ENCODE data around the gene PROCA1. TPM values are rescaled to one million over a fixed set of nuclear protein-coding genes. Genes with fewer than 3 reads are reported as not detected.

The PROCA1 gene
- polyA plus RNA-seq, 1 of the 3 experiments (the other 2 are of a cell fraction), result 7.1 TPM

DNA sequence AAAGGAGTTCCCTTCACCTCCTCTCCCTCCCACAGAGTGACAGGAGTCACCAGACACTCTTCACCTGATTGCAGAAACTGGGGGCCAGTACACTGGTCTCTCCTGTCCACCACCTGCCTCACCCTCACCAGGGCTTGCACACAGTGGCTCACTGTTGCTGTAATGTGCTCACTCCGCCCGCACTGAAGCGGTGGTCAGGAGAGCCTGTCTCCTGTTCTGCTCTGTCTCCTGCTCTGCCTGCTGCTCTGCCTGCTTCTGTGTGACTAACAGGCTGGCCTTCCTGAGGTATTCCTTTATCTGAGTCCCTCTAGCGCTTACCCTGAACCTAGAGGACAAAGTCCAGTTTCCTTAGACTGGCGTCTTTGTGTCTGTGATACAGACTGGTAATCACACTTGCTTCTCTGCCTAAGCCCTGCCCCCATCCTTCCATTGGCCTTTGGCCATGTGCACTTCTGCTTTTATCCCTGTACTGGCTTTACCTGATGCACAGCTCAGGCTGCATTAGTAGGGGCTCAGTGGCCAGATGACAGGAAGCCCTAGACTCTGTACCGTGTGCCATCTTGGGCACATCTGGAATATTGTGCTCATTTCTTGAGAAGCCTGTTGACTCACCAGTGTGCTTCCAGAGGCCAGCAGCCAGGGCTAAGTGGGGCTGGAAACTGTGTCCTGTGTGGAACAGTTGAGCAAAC lies 13.3 kb downstream of the PROCA1 start:
- DNase-seq, result no peak
- H2AFZ ChIP-seq (ENCODE audit: low read depth), result no peak overlapping the region
- H3K4me2 ChIP-seq, result no peak overlapping the region
- H3K4me3 ChIP-seq (ENCODE audit: low read depth in 2 of 2, low read length in 1 of 2), result no peak overlapping the region
- TF ChIP-seq FOXM1 (IDR thresholded peaks at IDR 0.05; ENCODE audit: low read depth) (no peak), CHD2 (IDR thresholded peaks at IDR 0.05; ENCODE audit: low read length, partially characterized antibody) (no peak), MEF2A (IDR thresholded peaks at IDR 0.05; ENCODE audit: borderline replicate concordance, low read depth) (no peak), RXRA (IDR thresholded peaks at IDR 0.05; ENCODE audit: borderline replicate concordance, low read depth) (no peak), JUND (IDR thresholded peaks at IDR 0.05) (no peak), FOXJ3 (CRISPR knock-in tag; IDR thresholded peaks at IDR 0.05) (no peak)
- TF ChIP-seq, protein P1, sequence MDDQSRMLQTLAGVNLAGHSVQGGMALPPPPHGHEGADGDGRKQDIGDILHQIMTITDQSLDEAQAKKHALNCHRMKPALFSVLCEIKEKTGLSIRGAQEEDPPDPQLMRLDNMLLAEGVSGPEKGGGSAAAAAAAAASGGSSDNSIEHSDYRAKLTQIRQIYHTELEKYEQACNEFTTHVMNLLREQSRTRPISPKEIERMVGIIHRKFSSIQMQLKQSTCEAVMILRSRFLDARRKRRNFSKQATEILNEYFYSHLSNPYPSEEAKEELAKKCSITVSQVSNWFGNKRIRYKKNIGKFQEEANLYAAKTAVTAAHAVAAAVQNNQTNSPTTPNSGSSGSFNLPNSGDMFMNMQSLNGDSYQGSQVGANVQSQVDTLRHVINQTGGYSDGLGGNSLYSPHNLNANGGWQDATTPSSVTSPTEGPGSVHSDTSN (IDR thresholded peaks at IDR 0.05), result no peak
- TF ChIP-seq, protein P2, sequence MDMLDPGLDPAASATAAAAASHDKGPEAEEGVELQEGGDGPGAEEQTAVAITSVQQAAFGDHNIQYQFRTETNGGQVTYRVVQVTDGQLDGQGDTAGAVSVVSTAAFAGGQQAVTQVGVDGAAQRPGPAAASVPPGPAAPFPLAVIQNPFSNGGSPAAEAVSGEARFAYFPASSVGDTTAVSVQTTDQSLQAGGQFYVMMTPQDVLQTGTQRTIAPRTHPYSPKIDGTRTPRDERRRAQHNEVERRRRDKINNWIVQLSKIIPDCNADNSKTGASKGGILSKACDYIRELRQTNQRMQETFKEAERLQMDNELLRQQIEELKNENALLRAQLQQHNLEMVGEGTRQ (IDR thresholded peaks at IDR 0.05; ENCODE audit: borderline replicate concordance, low read depth, low read length), result no peak
- POLR2A ChIA-PET, result no interaction called here
- H3F3A ChIP-seq (replicated peaks; ENCODE audit: insufficient read depth), result no peaks in the 10 kb centered on the region
- no peaks in the 10 kb centered on the region for H3K9me3 ChIP-seq
- no peaks in the 10 kb centered on the region for H4K20me1 ChIP-seq (ENCODE audit: insufficient read depth)
- no peak overlapping the region for H3K9ac ChIP-seq
- no peaks in the 10 kb centered on the region for H3K27me3 ChIP-seq (ENCODE audit: insufficient read depth)
- 80% methylated on average over 6 of the region's 6 CpGs for WGBS (ENCODE audit: low lambda C conversion rate)
- no peak overlapping the region for H3K27ac ChIP-seq (ENCODE audit: low read depth in 2 of 2, low read length in 1 of 2)
- H3K79me2 ChIP-seq (ENCODE audit: insufficient read depth), result no peaks in the 10 kb centered on the region
- H3K4me1 ChIP-seq (ENCODE audit: control insufficient read depth in 1 of 2, insufficient read depth in 2 of 2, low read depth in 1 of 2, low read length in 1 of 2), result no peaks in the 10 kb centered on the region
- no peaks in the 10 kb centered on the region for H3K9me2 ChIP-seq
- H3K36me3 ChIP-seq (replicated peaks in 1 of 2; ENCODE audit: control insufficient read depth in 1 of 2, insufficient read depth in 2 of 2, low read length in 1 of 2), result peaks cover 60 to 88% of the 10 kb centered on the region in 2 experiments
- CTCF ChIA-PET, result no interaction called here

DNA sequence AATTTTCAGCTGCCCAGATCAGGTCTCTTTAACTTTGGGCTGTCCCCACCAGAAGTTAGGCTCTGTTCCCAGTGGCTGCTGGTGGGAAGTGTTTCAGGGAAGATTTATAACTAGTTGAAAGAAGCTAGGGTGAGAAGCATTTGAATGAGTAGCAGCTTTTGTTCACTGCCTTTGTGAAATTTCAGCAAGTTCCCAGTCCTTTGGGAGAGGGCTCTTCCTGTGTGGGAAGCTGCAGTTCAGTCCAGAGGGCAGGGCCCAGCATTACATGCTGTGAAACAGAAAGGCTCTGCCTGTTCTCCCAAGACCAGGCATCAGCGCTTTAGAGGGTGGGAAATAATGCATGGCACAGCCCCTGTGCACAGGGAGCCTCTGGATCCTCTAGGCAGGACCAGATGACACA lies 17.8 kb downstream of the PROCA1 start:
- no peak overlapping the region for H3K4me2 ChIP-seq
- peaks cover 68 to 72% of the 10 kb centered on the region in 2 experiments for H3K36me3 ChIP-seq (replicated peaks in 1 of 2; ENCODE audit: control insufficient read depth in 1 of 2, insufficient read depth in 2 of 2, low read length in 1 of 2)
- no peaks in the 10 kb centered on the region for H3K9me3 ChIP-seq
- H3K27ac ChIP-seq (ENCODE audit: low read depth in 2 of 2, low read length in 1 of 2), result no peak overlapping the region
- no peaks in the 10 kb centered on the region for H3F3A ChIP-seq (replicated peaks; ENCODE audit: insufficient read depth)
- 100% methylated on average over 1 of the region's 1 CpG for WGBS (ENCODE audit: low lambda C conversion rate)
- no peak overlapping the region for H3K4me3 ChIP-seq (ENCODE audit: low read depth in 2 of 2, low read length in 1 of 2)
- H3K9ac ChIP-seq, result no peak overlapping the region
- ChIA-PET CTCF (interaction anchor here (1.8 to 1.9 kb wide), 2 partner anchors 16 to 47 kb away, joined by 4 to 6 read pairs; no protein-coding TSS in a partner anchor), POLR2A (no interaction called here)
- no peaks in the 10 kb centered on the region for H3K27me3 ChIP-seq (ENCODE audit: insufficient read depth)
- TF ChIP-seq TAF1 (IDR thresholded peaks at IDR 0.05; ENCODE audit: borderline replicate concordance, low read depth, low read length) (no peak), RAD21 (IDR thresholded peaks at IDR 0.05; ENCODE audit: low read length) (no peak), NFIC (IDR thresholded peaks at IDR 0.05; ENCODE audit: borderline replicate concordance) (no peak), FOXJ3 (CRISPR knock-in tag; IDR thresholded peaks at IDR 0.05) (no peak), EZH2phosphoT487 (IDR thresholded peaks at IDR 0.05; ENCODE audit: borderline replicate concordance, low read depth) (no peak), POLR2AphosphoS5 (IDR thresholded peaks at IDR 0.05; ENCODE audit: low read depth, low read length) (no peak), TCF12 (IDR thresholded peaks at IDR 0.05) (no peak), GABPA (IDR thresholded peaks at IDR 0.05; ENCODE audit: low read depth) (no peak), SIN3A (IDR thresholded peaks at IDR 0.05; ENCODE audit: borderline replicate concordance, low read depth, low read length) (no peak), SMC3 (IDR thresholded peaks at IDR 0.05; ENCODE audit: low read depth, low read length) (no peak), NRF1 (IDR thresholded peaks at IDR 0.05; ENCODE audit: low read depth, low read length) (no peak)
- TF ChIP-seq, protein P3, sequence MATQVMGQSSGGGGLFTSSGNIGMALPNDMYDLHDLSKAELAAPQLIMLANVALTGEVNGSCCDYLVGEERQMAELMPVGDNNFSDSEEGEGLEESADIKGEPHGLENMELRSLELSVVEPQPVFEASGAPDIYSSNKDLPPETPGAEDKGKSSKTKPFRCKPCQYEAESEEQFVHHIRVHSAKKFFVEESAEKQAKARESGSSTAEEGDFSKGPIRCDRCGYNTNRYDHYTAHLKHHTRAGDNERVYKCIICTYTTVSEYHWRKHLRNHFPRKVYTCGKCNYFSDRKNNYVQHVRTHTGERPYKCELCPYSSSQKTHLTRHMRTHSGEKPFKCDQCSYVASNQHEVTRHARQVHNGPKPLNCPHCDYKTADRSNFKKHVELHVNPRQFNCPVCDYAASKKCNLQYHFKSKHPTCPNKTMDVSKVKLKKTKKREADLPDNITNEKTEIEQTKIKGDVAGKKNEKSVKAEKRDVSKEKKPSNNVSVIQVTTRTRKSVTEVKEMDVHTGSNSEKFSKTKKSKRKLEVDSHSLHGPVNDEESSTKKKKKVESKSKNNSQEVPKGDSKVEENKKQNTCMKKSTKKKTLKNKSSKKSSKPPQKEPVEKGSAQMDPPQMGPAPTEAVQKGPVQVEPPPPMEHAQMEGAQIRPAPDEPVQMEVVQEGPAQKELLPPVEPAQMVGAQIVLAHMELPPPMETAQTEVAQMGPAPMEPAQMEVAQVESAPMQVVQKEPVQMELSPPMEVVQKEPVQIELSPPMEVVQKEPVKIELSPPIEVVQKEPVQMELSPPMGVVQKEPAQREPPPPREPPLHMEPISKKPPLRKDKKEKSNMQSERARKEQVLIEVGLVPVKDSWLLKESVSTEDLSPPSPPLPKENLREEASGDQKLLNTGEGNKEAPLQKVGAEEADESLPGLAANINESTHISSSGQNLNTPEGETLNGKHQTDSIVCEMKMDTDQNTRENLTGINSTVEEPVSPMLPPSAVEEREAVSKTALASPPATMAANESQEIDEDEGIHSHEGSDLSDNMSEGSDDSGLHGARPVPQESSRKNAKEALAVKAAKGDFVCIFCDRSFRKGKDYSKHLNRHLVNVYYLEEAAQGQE (IDR thresholded peaks at IDR 0.05; ENCODE audit: low read depth, low read length), result no peak
- TF ChIP-seq, protein P4, sequence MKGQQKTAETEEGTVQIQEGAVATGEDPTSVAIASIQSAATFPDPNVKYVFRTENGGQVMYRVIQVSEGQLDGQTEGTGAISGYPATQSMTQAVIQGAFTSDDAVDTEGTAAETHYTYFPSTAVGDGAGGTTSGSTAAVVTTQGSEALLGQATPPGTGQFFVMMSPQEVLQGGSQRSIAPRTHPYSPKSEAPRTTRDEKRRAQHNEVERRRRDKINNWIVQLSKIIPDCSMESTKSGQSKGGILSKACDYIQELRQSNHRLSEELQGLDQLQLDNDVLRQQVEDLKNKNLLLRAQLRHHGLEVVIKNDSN (IDR thresholded peaks at IDR 0.05; ENCODE audit: borderline replicate concordance, low read depth), result no peak
- TF ChIP-seq, protein P5, sequence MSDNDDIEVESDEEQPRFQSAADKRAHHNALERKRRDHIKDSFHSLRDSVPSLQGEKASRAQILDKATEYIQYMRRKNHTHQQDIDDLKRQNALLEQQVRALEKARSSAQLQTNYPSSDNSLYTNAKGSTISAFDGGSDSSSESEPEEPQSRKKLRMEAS (IDR thresholded peaks at IDR 0.05; ENCODE audit: low read depth), result no peak
- no peaks in the 10 kb centered on the region for H3K4me1 ChIP-seq (ENCODE audit: control insufficient read depth in 1 of 2, insufficient read depth in 2 of 2, low read depth in 1 of 2, low read length in 1 of 2)
- no peaks in the 10 kb centered on the region for H3K79me2 ChIP-seq (ENCODE audit: insufficient read depth)
- H4K20me1 ChIP-seq (ENCODE audit: insufficient read depth), result no peaks in the 10 kb centered on the region
- no peaks in the 10 kb centered on the region for H3K9me2 ChIP-seq
- no peak for DNase-seq
- H2AFZ ChIP-seq (ENCODE audit: low read depth), result no peak overlapping the region
